ENCODE data around the gene ANTXR1. TPM values are rescaled to one million over a fixed set of nuclear protein-coding genes. Genes with fewer than 3 reads are reported as not detected.
A peak's percentile ranks its signal among the peaks of the same experiment; 100 is the strongest.

ANTXR1 gene
- total and polyA plus RNA-seq, 5 donors, result 13.8 to 49.4 (median 36.7) TPM

DNA sequence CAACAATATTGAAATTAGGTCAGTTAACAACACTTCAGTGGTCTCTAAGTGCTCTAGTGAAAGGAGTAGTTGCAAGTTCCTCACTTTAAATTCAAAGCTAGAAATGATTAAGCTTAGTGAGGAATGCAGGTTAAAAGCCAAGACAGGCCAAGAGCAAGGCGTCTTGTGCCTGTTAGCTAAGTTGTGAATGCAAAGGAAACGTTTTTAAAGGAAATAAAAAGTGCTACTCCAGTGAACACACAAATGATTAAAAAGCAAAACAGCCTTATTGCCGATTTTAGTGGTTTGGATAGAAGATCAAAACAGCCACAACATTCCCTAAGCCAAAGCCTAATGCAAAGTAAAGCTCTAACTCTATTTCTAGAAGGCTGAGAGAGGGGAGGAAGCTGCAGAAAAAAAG is 44.7 kb downstream of the ANTXR1 start:
- WGBS, result 63% methylated on average over 3 of the region's 3 CpGs
- no peak for ATAC-seq
- no peak for DNase-seq
- no peaks in the 10 kb centered on the region for H3K4me1 ChIP-seq (ENCODE audit: control insufficient read depth, insufficient read depth, low read length)
- no peaks in the 10 kb centered on the region for H3K27me3 ChIP-seq (ENCODE audit: control insufficient read depth, insufficient read depth)
- intact Hi-C loops (cut with DNase I), result no loop called here
- H3K4me3 ChIP-seq (ENCODE audit: low read length), result no peak overlapping the region
- no peaks in the 10 kb centered on the region for H3K9me3 ChIP-seq (ENCODE audit: control insufficient read depth, low read length)
- H3K27ac ChIP-seq (ENCODE audit: low read length), result no peak overlapping the region

DNA sequence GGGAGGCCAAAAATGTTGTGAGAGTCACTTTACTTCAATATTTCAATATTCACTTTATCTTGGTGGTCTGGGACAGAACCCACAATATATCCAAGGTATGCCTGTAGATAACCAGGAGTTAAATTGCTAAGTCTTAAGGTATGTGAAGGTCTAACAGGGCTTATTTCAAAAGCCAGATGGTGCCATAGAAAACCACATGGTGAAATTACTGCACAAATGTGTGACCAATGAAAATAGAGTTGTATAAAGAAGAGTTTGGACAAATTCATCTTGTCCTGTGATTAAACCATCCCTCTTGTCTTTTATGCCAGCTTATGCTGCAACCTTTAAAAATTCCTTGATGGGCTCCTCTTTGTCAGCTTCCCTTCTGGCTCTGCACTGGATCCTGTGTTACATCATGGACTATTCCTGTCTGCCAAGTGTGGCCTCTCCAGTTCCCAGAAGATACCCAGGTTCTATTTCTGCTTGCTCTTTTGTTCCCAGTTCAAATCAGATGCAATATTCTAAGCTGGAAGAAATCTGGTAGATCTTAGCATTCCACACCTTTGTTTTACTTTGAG is 46.8 kb downstream of the ANTXR1 start:
- Histone ChIP-seq H3K4me3 (ENCODE audit: low read length) (no peak overlapping the region), H3K4me1 (ENCODE audit: control insufficient read depth, insufficient read depth, low read length) (no peaks in the 10 kb centered on the region), H3K27ac (ENCODE audit: low read length) (no peak overlapping the region), H3K27me3 (ENCODE audit: control insufficient read depth, insufficient read depth) (no peaks in the 10 kb centered on the region), H3K9me3 (ENCODE audit: control insufficient read depth, low read length) (no peaks in the 10 kb centered on the region)
- ATAC-seq (peak in 1 of 2 donors; percentile 26), DNase-seq (no peak)
- intact Hi-C loops (cut with DNase I), result loop anchor here in 1 of 4 donors (10.0 kb wide), 1 partner anchor 115 kb away; no protein-coding TSS in a partner anchor

DNA sequence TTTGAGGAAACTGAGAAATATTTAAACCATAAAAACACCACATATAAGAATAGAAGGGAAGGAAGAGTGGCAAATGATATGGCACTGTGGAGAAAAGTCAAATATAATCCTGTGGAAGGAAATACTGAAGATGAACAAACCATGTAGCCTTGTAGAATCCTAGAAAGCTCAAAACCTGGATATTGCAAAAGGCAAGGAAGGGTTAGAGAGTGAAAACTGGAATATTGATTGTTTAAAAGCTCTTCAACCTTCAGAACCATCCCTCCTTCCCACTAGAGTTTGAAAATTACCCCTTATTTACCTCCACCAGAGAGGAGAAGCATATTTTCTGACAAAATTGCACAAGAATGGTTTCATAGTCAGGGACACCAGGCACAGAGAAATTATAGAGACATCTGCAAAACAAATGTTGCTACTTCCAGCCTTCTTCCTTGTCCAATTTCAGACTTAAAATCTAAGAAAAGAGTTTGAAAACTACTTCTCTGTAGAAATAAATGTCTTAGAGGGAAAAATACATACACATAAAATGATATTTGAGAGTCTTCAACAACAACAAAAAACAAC is 48.0 kb downstream of the ANTXR1 start:
- Histone ChIP-seq H3K27ac (ENCODE audit: low read length) (no peak overlapping the region), H3K9me3 (ENCODE audit: control insufficient read depth, low read length) (no peaks in the 10 kb centered on the region), H3K4me3 (ENCODE audit: low read length) (no peak overlapping the region), H3K27me3 (ENCODE audit: control insufficient read depth, insufficient read depth) (no peaks in the 10 kb centered on the region), H3K4me1 (ENCODE audit: control insufficient read depth, insufficient read depth, low read length) (no peaks in the 10 kb centered on the region)
- ATAC-seq (no peak), DNase-seq (no peak)
- intact Hi-C loops (cut with DNase I), result loop anchor here in 1 of 4 donors (10.0 kb wide), 1 partner anchor 114 kb away; no protein-coding TSS in a partner anchor

DNA sequence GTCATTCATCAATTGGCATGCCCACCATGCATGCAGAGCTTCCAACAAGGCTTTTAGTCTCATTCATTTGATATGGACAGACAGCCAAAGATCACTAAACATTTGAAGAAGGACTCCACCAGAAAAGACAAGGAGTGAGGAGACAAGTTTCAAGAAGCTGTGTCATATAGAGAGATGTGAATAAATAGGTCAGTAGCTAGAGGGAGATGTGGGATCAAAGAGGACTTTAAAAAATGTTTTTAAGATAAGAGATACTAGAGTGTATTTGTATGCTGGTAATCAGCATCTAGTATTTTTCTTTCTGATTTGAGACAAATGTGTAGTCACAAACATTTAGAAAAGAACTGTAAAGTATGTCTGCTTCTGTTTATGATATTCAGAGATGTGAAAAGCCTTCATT is 48.5 kb downstream of the ANTXR1 start:
- Histone ChIP-seq H3K27ac (ENCODE audit: low read length) (no peak overlapping the region), H3K27me3 (ENCODE audit: control insufficient read depth, insufficient read depth) (no peaks in the 10 kb centered on the region), H3K4me1 (ENCODE audit: control insufficient read depth, insufficient read depth, low read length) (no peaks in the 10 kb centered on the region), H3K4me3 (ENCODE audit: low read length) (no peak overlapping the region), H3K9me3 (ENCODE audit: control insufficient read depth, low read length) (no peaks in the 10 kb centered on the region)
- ATAC-seq, result no peak
- no peak for DNase-seq
- intact Hi-C loops (cut with DNase I), result loop anchor here in 1 of 4 donors (10.0 kb wide), 1 partner anchor 113 kb away; no protein-coding TSS in a partner anchor

DNA sequence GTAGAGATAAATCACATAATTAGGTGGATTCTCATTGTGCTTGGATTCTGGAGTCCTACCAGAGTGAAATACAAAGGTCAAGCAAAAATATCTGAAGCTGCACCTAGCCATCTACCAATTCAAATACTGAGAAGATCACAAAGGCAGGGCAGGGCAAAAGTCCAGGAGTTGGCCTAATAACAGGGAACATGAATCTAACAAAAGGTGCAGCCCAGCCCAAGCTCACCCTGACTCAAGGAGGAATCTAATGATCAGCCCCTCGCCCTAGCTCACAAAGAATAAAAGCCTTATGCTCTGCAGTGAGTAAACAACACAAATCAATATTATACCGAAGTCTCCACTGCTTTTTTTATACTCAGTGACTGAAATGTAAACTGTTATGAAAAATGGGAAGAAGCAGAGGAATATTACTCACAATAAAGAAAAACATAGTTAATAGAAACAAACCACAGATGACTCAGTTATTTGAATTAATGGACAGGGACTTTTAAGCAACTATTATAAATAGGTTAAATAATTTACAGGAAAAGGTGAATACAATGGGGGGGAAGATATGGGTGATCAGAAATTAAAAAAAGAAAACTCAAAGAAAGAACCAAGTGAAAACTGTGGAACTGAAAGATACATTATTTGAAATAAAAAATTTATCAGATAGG is 49.5 kb downstream of the ANTXR1 start:
- no peaks in the 10 kb centered on the region for H3K4me1 ChIP-seq (ENCODE audit: control insufficient read depth, insufficient read depth, low read length)
- DNase-seq, result no peak
- H3K27me3 ChIP-seq (ENCODE audit: control insufficient read depth, insufficient read depth), result no peaks in the 10 kb centered on the region
- H3K4me3 ChIP-seq (ENCODE audit: low read length), result no peak overlapping the region
- no peak for ATAC-seq
- WGBS, result 84% methylated on average over 2 of the region's 2 CpGs
- no peaks in the 10 kb centered on the region for H3K9me3 ChIP-seq (ENCODE audit: control insufficient read depth, low read length)
- intact Hi-C loops (cut with DNase I), result loop anchor here in 1 of 4 donors (10.0 kb wide), 1 partner anchor 112 kb away; no protein-coding TSS in a partner anchor
- H3K27ac ChIP-seq (ENCODE audit: low read length), result no peak overlapping the region

DNA sequence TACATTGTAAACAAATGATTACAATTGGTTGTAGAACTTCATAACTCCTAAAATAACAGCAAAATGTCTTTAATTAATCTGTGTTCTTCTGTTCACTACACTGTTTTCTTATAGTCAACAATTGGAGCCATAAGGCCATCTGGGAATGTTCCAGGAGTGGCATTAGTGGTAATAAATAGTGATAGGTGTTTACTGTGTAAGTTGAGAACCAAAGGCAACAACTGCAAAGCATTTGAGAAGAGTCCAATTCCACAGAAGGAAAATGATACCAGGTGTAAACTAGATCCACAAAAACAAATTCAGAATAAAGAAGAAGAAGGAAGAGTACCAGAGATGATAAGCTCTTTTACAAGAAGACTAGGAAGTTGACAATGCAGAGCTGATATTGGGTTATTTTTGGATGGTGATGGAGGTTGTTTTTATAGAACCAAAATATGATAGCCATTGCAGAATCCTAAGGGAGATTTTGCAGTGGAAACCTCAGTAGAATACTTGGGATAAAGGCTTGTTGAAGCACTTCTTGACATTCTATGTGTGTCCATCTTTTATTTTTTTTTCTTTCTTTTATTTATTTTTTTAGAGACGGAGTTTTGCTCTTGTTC is 52.9 kb downstream of the ANTXR1 start:
- intact Hi-C loops (cut with DNase I), result loop anchor here in 1 of 4 donors (10.0 kb wide), 1 partner anchor 109 kb away; no protein-coding TSS in a partner anchor
- no peak overlapping the region for H3K27ac ChIP-seq (ENCODE audit: low read length)
- no peak overlapping the region for H3K4me3 ChIP-seq (ENCODE audit: low read length)
- ATAC-seq (no peak), DNase-seq (no peak)
- peaks cover 2% of the 10 kb centered on the region for H3K4me1 ChIP-seq (ENCODE audit: control insufficient read depth, insufficient read depth, low read length)
- no peaks in the 10 kb centered on the region for H3K27me3 ChIP-seq (ENCODE audit: control insufficient read depth, insufficient read depth)
- 42% methylated on average over 1 of the region's 1 CpG for WGBS
- no peaks in the 10 kb centered on the region for H3K9me3 ChIP-seq (ENCODE audit: control insufficient read depth, low read length)

DNA sequence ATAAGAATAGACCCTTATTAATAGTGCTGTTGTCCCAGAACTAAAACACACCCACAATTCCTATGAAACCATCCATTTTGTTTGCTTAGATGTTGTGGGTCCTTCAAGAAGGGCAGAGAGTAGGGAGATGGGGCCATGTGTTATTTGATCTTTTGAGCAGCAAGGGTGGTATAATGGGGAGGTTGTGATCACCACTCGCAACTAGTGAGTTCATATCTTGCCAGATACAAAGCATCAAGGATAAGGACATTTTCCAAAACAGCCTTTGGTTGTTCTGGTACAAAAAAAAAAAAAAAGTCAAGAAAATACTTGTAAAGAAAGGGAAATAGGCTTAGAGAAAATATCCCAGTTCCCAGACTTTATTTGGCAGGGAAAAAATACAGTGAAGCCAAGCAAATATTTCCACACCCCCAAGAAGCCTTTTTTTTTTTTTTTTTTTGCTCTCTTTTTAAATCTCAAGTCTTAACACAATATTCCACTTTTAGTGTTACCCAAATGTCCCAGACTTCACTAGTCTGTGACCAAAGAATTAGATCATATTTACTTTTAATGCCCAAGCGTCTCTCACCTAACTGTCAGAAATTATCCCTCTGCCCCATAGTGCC is 54.1 kb downstream of the ANTXR1 start:
- H3K27me3 ChIP-seq (ENCODE audit: control insufficient read depth, insufficient read depth), result no peaks in the 10 kb centered on the region
- peak overlapping the region; percentile 95 for H3K27ac ChIP-seq (ENCODE audit: low read length)
- ATAC-seq (peak; percentile 69 to 72), DNase-seq (no peak)
- no peaks in the 10 kb centered on the region for H3K9me3 ChIP-seq (ENCODE audit: control insufficient read depth, low read length)
- H3K4me3 ChIP-seq (ENCODE audit: low read length), result no peak overlapping the region
- peaks cover 2% of the 10 kb centered on the region for H3K4me1 ChIP-seq (ENCODE audit: control insufficient read depth, insufficient read depth, low read length)
- 53% methylated on average over 2 of the region's 2 CpGs for WGBS
- intact Hi-C loops (cut with DNase I), result loop anchor here in 1 of 4 donors (10.0 kb wide), 1 partner anchor 108 kb away; no protein-coding TSS in a partner anchor

DNA sequence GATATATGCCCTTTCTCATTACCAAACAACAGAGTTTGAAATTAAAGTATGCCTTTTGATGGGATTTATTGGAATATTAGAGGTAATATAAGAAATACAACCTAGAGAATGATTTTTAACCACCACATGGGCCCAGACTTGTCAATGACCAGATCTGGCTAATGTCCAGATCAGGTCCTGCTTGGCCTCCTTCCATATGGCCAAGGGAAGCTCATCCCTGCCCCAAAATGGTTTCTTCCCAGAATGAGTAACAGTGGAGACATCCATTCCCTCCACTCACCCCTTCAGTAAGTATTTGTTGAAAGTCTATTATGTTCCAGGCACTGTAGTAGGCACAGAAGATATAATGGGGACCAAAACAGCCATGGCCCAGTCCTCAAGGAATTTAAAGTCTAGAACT is 54.9 kb downstream of the ANTXR1 start:
- Histone ChIP-seq H3K27ac (ENCODE audit: low read length) (peak overlapping the region; percentile 95), H3K4me1 (ENCODE audit: control insufficient read depth, insufficient read depth, low read length) (peaks cover 2% of the 10 kb centered on the region), H3K27me3 (ENCODE audit: control insufficient read depth, insufficient read depth) (no peaks in the 10 kb centered on the region)

DNA sequence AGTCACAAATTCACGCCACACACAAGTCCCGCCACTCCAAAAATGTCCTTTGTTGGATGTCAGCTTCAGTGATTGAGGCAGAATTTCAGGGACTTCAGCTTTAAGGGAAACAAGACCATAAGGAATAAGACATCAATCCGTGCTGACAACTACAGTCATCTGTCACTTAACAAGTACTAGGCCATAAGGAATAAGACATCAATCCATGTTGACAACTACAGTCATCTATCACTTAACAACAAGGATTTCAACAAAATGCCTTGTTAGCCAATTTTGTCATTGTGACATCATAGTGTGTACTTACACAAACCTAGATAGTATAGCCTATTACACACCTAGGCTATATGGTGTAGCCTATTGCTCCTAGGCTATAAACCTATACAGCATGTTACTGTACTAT is 58.0 kb downstream of the ANTXR1 start:
- Histone ChIP-seq H3K4me1 (ENCODE audit: control insufficient read depth, insufficient read depth, low read length) (peaks cover 2% of the 10 kb centered on the region), H3K4me3 (ENCODE audit: low read length) (no peak overlapping the region), H3K27me3 (ENCODE audit: control insufficient read depth, insufficient read depth) (no peaks in the 10 kb centered on the region), H3K9me3 (ENCODE audit: control insufficient read depth, low read length) (no peaks in the 10 kb centered on the region), H3K27ac (ENCODE audit: low read length) (no peak overlapping the region)
- intact Hi-C loops (cut with DNase I), result no loop called here
- DNase-seq (no peak), ATAC-seq (no peak)
- WGBS, result 47% methylated on average over 3 of the region's 3 CpGs

More for the DNA sequence above, 54.9 kb downstream of the ANTXR1 start:
- ATAC-seq (no peak), DNase-seq (no peak)
- Histone ChIP-seq H3K9me3 (ENCODE audit: control insufficient read depth, low read length) (no peaks in the 10 kb centered on the region), H3K4me3 (ENCODE audit: low read length) (no peak overlapping the region)
- intact Hi-C loops (cut with DNase I), result loop anchor here in 1 of 4 donors (10.0 kb wide), 1 partner anchor 107 kb away; no protein-coding TSS in a partner anchor

DNA sequence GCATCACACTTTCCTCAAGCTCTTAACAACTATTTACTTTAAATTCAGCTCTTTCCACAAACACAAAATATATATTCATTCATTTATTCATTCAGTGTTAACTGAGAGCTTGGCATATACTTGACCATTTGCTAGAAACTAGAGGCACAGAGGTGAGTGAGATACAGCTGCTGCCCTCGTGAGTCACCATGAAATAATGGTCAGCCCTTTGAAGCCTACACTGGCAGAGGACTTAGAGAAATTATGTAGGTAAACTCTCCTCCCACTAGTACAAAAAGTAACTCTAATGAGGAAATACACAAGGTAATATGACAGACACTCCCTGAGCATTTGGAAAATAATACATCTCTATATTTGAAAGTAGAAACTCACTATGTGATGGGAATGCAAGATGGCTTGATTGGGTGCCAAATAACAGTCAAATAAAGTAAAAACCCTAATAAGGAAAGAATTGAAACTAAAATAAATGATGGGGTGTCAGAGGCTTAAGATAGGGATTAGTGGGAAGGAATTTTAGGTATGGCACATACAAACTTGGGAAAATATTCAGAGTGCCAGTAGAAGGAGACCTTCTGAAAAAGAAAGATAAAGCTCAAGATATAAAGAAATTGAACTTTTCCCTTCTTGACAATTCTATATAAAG is 61.1 kb downstream of the ANTXR1 start:
- no peak for ATAC-seq
- Histone ChIP-seq H3K27me3 (ENCODE audit: control insufficient read depth, insufficient read depth) (no peaks in the 10 kb centered on the region), H3K4me3 (ENCODE audit: low read length) (no peak overlapping the region), H3K27ac (ENCODE audit: low read length) (no peak overlapping the region), H3K9me3 (ENCODE audit: control insufficient read depth, low read length) (no peaks in the 10 kb centered on the region), H3K4me1 (ENCODE audit: control insufficient read depth, insufficient read depth, low read length) (no peaks in the 10 kb centered on the region)
- 84% methylated on average over 1 of the region's 1 CpG for WGBS
- no peak for DNase-seq
- intact Hi-C loops (cut with DNase I), result no loop called here
